GM19438 (cell line): ENCODE data around the gene NPR2.

ENCODE experiments used
- ATAC-seq: cut with Tn5 transposase; IDR thresholded peaks from one replicate; pipeline ENCODE4 v1.9.1; 2021; ENCODE audit warnings: low read depth; ENCODE audit not compliant: unreplicated experiment

Gene NPR2

GRCh38 chr9:35829084-35829763, 37.8 kb downstream of the NPR2 start, which contains the start of gene TMEM8B:
Gene TMEM8B (plus strand): TSS chr9:35829228. CDS start chr9:35829448, 220 bp downstream.
- peak; percentile 73 for ATAC-seq

GRCh38 chr9:35829764-35830096, 38.3 kb downstream of the NPR2 start:
- no peak for ATAC-seq

GRCh38 chr9:35831040-35831439, 39.6 kb downstream of the NPR2 start:
- no peak for ATAC-seq

GRCh38 chr9:35832814-35833213, 41.4 kb downstream of the NPR2 start:
- no peak for ATAC-seq

- ATAC-seq, result no peak
These were observed 43.1 kb downstream of the NPR2 start for GRCh38 chr9:35834260-35835215.

GRCh38 chr9:35835216-35835632, 43.8 kb downstream of the NPR2 start:
- ATAC-seq, result no peak

- ATAC-seq, result no peak
These were observed 44.4 kb downstream of the NPR2 start for GRCh38 chr9:35835766-35836165.

GRCh38 chr9:35836595-35836994, 45.2 kb downstream of the NPR2 start:
- ATAC-seq, result no peak

- no peak for ATAC-seq
These were observed 48.5 kb downstream of the NPR2 start for GRCh38 chr9:35839926-35840325.

- ATAC-seq, result no peak
These were observed 49.7 kb downstream of the NPR2 start for GRCh38 chr9:35840881-35841644.

- ATAC-seq, result no peak
These were observed 50.2 kb downstream of the NPR2 start for GRCh38 chr9:35841645-35841900.

- no peak for ATAC-seq
These were observed 50.8 kb downstream of the NPR2 start for GRCh38 chr9:35842020-35842745.

- ATAC-seq, result no peak
These were observed 51.4 kb downstream of the NPR2 start for GRCh38 chr9:35842795-35843194.

- ATAC-seq, result no peak
These were observed 53.4 kb downstream of the NPR2 start for GRCh38 chr9:35844628-35845270.

GRCh38 chr9:35845824-35846771, 54.7 kb downstream of the NPR2 start:
- no peak for ATAC-seq

- ATAC-seq, result peak; percentile 89
These were observed 56.6 kb downstream of the NPR2 start for GRCh38 chr9:35847792-35848572.

- ATAC-seq, result no peak
These were observed 61.0 kb downstream of the NPR2 start for GRCh38 chr9:35852267-35852815.
